GM20431 (cell line): ENCODE results near the gene MRPL43.

Experiments
- in situ Hi-C: fragments of 300-500 bp; cut with MseI, MboI; formaldehyde crosslinking; loops from one replicate; pipeline ENCODE4 v1.15.0; 2020; ENCODE audit warnings: low sequenced_read_pairs; ENCODE audit not compliant: unreplicated experiment

Gene MRPL43

DNA sequence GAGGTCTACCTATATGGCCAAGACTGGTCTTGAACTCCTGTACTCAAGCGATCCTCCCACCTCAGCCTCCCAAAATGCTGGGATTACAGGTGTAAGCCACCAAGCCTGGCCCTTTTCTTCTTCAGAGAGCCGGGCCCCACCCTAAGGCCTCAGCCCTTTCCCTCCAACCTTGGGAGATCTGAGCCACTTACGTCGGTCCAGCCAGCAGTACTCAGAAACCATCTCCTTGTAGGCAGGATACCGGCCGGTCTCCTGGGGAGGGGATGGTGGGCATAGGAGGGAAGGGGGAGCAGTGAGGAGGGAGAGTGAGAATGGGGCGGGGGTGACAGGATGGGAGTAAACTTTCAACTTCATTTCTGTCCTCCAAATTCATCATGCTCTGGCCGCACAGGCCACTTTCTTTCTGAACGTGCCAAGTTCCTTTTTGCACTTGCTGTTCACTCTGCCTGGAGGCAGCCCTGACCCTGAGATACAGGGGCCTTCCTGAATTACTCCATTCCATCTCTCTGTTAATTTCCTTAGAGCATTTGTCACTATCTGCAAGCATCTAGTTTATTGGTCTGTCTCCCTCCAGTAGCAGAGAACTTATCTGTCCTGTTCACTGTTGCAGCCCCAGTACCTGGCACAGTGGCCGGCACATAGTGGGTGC is 33.3 kb upstream of the MRPL43 start:
- in situ Hi-C loops: no loop called here

DNA sequence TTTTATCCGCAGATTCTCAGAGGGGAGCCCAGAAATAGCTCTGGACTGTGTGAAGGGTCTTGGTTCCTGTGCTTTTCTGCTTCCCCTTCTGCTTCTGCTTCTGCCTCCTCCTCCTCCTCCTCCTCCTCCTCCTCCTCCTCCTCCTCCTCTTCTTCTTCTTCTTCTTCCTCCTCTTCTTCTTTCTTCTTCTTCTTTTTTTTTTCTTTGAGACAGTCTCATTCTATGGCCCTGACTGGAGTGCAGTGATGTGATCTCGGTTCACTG is 32.1 kb upstream of the MRPL43 start:
- in situ Hi-C loops: no loop called here

DNA sequence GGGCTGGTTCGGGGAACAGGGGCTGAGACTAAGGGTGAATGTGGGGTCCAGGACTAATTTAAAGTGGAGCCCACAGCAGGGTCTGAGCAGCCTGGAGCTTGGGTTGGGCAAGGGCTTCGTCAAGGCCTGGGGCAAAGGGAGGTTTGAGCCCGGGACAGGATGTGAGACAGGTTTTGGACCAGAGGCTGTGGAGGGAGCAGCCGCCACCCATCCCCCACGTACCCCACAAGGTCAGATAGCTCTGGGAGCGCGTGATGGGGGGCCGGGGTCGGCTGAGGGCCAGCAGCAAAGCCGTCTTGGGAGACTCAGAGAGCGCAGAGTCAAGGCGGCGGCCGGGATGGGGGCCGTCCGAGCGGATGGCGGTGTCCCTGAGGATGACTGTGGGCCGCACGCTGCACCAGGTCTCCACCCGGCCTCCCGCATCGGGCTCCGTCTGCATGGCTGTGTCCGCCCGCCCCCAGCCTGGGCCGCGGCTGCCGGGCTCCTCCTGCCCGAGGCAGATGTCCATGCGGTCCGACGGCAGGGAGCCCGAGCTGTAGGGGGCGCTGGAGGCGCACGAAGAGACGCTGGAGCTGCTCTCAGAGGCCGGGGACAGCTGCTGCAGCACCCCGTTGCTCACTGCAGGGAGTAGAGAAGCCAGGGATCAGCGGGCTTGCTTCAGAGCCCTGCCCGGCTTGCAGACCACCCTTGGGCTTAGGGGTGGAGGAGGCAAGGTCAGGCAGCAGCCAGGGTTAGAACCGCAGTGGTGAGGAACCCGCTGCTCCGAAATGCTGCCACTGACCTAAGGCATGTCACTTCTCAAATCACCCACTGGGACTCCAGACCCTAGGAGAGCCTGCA is 31.5 kb upstream of the MRPL43 start:
- in situ Hi-C loops: no loop called here

- in situ Hi-C loops: no loop called here
Observed at GRCh38 chr10:101018118-101018599, 30.9 kb upstream of the MRPL43 start.

- in situ Hi-C loops: no loop called here
Observed at GRCh38 chr10:101016814-101017213, 29.5 kb upstream of the MRPL43 start.

GRCh38 chr10:101015582-101015973 is 28.3 kb upstream of the MRPL43 start:
- in situ Hi-C loops: no loop called here

- in situ Hi-C loops: no loop called here
Observed at GRCh38 chr10:101014966-101015581, 27.8 kb upstream of the MRPL43 start.

DNA sequence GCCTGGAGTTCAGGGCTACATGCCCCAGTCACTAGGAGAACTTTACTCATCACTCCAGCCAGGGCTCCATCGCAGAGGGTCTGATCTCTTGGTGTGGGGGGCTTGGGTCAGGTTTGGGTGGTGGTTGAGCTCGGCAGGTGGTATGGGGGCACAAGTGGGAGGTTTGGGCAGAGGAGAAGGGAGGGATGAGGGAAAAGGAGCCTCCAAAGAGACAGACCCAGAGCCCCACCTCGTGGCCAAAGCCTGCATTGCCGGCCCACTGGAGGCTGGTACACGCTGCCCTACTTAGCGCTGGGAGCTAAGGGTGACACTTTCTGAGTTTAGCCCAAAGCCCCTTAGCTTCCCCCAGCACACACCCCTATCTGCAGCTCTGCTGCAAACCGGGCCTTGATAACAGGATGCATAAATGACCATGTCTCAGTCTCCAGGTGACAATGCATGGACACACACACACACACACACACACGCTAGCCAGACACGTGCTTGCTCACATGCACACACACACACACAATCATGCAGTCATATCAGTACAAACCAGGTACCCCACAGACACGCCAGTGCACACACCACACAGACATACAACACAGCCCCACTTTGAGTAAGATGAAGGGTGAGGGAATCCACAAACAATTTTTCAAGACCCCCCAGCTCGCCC is 27.1 kb upstream of the MRPL43 start:
- in situ Hi-C loops: no loop called here

GRCh38 chr10:101013365-101013825 is 26.1 kb upstream of the MRPL43 start:
- in situ Hi-C loops: no loop called here

DNA sequence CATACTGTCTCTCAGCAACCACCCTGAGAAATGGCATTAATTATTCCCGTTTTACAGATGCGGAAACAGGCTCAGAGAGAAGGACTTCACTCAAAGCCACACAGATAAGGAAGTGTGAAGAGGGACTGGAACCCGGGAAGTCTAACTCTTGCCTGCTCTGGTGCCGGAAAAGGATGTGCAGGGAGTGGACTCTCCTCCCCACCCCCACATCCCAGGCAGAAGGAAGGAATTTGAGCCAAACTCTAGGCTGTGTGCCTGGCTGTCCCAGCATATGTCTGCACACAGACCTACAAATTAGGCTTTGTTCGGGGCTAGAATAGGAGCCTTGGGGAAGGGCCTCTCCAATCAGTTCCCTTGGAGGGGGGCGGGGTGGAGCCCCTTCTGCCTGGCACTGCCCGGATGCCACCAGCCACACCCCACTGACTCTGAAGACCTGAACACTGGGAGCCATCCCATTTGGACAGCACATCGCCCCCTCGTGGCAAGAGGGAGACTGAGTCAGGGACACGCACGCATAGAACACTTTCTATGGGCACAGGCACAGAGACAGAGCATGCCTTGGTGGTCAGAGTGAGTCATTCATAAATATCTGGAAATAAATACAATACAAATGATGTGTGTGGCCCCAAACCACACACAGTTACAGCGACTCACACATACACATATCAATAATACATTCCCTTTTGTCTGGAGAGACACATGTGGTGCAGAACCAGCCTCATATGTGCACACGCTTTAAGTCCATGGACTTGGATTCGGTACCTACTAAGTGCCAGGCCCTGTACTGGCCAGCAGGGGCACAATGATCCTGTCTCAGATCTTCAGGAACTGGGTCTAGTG is 25.4 kb upstream of the MRPL43 start:
- in situ Hi-C loops: no loop called here

DNA sequence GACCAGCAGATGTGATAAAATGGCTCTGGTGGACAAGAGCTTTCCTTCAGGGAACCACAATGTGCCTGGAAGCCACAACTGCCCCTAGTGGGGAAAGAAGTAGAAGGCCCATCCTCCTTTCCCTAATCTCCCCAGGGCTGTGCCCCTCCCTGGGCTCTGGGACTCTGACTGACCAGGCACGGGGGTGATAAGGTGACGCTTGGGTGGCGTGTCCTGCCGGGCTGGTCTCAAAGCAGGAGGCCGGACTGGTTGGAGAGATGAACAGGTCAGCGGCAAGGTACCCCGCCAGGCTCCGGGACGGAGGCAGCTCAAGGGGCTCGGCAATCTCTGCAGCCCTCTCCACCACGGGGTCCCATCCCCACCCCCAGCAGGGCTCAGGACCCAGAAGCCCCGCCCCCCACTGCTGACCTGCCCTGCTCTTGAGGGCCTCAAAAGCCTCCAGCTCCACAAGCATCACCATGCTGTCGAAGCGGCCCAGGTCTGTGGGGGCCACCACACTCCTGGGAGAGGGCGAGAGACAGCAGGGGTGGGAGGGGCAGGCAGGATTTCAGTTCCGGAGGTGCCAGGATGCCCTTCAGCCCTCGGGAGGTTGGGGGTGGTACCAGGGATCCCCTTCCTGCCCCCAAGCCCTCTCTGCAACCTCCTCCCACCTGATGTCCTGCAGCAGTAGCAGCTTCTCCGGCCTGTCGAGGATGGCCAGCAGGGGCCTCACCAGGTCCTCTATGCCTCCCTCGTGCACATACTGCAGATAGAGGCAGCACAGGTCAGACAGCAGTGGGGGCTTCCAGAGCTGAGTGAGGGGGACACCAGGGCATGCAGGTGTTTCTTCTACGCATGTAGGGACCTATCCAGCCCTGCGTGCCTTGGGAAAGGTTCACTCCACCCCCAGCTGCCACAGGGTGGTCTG is 24.5 kb upstream of the MRPL43 start:
- in situ Hi-C loops: no loop called here

DNA sequence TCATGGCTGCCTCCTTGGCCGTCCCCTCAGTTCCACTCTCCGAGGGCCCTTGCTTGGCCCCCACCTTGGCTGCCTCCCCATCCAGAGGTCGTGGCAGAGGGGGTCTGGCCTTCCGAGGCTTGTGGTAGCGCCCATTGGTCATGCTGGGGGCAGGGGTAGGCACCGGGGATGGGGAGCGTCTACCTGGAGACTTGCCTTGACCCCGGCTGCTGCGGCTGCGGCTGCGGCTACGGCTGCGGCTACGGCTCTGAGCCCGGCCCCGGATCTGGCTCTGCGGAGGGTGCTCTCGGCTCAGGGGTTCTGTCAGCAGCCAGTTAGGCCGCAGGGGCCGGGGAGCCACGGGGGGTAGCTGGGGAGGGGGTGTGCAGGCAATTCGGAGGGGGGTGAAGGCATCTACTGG is 23.0 kb upstream of the MRPL43 start:
- in situ Hi-C loops: no loop called here

DNA sequence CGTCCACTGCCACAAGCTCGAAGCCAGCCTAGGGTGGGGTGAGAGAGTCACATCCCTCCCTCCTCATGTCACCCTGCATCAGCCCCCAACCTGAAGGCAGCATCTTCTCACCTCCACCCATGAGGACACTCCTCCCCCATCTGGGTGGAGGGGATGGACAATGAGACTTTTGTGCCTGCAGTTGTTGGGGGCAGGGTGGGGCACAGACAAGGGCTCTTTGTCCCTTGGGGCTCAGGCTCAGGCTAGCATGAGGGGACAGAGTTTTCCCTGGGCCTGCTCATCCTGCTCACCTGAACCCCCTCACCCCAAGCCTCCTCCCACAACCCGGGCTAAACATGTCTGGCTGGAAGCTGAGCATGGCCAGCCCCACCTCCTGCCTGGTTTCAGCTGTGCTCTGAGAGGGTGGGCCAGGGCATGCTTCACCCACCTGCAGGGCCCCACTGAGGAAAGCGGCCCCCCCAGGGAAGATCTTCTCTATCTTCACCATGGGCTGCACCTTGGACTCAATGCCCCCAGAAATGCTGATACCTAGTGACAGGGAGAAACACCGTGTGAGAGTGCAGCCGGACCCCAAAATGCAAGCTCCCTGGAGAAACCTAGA is 21.6 kb upstream of the MRPL43 start:
- in situ Hi-C loops: no loop called here

DNA sequence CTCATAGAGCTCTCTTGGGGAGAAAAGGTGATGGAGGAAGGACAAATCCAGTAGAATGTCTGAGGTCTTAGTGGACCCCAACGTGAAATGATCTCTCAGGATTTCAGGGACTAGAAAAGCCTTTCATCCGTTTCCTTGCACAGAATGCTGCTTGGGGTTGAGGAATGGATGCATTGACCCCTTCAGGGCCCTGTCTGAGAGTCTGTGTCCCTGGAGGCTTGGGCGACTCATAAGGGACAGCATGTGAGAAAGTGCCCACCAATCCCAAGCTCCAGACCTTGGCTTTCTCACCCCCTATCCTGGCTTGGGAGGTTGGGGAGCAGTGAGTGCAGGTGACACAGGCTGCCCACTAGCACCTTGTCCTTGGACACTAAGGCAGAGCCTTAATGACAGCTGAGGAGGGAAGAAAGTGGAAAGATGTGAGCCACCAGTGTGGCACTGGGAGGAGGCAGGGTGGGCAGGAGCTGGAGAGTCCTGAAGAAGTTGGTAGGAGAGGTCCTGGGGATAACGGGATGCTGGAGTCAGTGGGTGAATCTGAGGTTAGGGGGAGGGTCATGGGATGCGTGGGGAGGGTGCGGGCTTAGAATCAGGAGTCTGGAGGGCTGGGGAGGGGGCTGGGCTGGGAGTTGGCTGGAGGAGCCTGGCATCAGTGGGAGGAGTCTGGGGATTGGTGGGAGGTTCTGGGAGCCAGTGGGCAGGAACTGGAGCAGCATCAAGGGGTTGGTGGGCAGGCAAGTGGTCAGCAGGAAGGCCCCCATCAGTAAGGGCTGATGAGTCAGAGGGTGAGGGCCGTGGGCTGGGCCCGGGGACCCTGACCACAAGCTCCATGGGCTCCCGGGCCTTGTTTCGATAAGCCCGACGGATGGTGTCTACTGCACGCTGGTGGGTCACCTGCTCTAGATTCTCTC is 20.9 kb upstream of the MRPL43 start:
- in situ Hi-C loops: no loop called here

DNA sequence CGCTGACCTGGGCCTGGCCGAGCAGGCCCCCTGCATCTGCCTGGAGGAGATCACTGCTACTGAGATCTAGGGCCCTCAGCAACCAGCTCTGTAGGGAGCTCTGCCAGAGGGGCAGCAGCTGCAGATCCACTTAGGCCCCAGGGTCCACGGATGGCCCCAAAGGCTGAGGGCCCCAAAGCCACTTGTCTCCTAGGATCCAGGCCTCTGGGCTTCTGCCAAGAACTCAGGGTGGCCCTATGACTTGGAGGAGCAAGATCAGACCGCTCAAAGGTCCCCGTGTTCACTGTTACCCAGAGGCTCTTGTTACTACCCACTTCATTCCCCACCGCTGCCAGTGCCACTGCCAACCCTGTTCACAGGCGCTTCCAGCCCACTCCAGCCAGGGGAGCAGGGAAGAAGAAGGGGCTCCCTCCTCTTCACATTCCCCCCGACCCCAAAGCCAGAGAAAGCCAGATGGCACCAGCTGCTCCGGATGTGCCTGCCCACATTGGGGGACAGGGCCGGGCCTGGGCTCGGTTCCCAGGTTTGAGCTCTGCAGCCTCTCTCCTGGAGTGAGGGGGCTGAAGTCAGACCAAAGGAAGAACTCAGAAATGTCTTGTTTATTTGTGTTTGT is 19.9 kb upstream of the MRPL43 start:
- in situ Hi-C loops: no loop called here

GRCh38 chr10:101006593-101007098 is 19.3 kb upstream of the MRPL43 start:
- in situ Hi-C loops: no loop called here
